NOMO-1 treated with dmso at 0.1 percent for 144 hours (cell line): Measurements from ENCODE around the gene CFAP119.
A peak's percentile ranks its signal among the peaks of the same experiment; 100 is the strongest.

Experiments
- DNase-seq: peaks from one replicate; lab custom pipeline; 2025; ENCODE audit not compliant: unreplicated experiment; lab: John Stamatoyannopoulos, UW

The CFAP119 gene

GRCh38 chr16:30782486-30783279 is 20.8 kb upstream of the CFAP119 start:
- no peak for DNase-seq

DNA sequence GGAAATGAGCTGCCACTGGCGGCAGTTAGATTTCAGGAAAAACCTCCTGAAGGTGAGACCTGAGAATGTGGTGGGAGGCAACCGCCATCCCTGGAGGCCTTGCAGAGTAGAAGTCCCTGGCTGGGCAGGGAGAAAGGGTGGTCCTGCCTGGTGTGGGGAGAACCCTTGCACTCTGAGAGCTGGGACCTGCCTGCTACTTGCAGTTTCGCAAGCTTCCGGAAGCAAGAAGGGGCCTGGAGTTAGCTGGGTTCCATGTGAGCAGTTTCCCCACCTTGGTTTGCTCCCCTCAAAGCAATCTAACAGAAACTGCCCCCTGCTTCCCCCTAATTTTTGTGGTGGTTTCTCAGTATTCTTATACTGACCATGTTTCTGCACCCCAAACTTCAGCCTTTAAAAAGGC is 18.7 kb upstream of the CFAP119 start:
- no peak for DNase-seq

- no peak for DNase-seq
These were observed 18.2 kb upstream of the CFAP119 start for GRCh38 chr16:30780021-30780420.

DNA sequence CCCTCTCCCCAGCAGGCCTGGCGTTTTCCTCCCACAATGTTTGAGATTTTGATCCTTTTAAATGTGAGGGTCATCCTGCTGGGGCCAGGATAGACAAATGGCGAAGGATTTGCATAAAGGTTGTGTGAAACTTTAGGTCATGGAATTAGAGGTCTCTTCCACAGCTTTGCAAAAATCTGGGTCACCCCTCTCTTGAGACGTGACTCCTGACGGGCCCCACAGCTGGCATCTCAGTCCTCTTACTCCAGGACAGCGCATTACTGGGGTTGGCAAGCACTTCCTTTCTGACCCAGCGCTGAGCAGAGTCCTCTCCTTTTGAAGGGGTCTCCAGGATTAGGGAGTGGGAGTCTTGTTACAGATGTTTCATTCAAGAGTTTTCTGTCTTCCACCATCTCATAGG is 17.7 kb upstream of the CFAP119 start:
- no peak for DNase-seq

DNA sequence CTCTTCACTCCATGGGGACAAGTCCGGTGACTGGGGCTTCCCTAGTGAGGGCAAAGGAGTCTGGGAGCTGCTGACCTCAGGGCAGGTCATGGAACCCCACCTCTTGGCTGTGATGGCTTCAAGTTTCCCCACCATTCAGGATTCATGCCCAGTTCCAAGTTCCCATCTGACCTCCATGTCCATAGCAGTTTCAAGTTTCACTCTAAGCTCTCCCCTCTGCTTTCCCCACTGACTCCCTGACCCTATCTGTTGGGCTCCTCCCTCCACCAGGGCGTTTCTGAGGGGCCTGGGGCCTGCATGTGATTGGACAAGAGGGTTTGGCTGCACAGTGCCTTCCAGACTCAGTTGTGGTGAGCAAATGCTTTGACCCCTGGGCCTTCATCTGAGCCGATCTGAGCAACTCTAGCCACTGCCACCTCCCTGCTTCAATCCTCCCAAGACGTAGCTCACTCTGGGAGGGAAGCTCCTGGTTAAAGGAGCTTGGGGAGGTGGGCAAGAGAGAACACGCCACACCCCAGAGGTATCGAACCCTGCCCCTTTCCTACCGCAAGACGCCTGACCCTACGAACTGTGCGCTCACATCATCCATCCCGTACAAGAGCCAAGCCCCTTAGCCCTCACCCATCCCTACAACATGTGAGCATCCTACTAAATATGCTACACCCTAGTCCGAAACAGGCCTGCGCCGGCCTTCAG is 16.8 kb upstream of the CFAP119 start:
- no peak for DNase-seq

DNA sequence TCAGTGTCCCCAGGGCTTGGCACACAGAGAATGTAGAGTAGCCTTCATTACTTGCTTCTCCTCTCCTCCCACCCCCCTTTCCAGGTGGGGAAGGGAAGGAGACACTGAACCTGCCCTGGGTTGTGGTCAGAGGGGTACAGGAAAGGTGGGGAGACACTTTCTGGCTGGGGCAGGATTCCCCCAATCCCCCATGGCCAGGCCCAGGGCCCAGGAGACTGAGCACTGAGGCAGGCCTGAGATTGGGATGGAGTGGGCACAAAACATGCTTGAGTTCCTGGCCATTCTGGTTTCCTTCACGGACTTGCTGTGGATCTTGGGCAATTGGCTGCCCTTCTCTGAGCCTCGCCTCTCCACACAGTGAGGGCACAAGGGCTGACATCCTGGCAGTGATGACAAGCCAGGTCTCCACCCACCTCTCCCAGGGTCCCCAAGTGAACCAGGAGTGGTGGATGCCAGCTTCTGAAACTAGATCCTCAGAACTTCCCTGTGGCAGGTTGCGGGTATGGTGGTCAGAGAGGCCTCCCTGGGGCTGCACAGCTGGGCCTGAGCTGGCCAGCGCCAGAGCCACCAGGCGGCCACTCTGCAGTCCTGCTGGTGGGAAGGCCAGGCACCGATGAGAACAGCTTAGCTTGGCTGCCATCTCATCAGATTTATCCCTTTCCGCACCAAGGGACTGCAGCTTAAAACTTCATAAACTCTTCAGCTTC is 15.9 kb upstream of the CFAP119 start:
- DNase-seq, result no peak

GRCh38 chr16:30775392-30776188 is 13.7 kb upstream of the CFAP119 start:
- peak; percentile 79 for DNase-seq

DNA sequence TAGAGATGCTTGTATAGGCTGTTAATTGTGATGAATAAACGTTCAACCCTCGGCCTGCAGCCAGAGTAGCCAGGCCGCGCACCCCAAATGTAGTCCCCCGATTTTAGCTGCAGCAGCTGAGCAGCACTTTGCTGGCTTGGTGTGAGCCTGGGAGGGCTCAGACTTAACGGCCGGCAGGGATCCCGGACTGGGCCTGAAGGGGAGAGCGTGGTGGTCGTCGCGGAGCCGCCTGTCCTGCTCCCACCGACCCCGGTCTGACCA is 13.2 kb upstream of the CFAP119 start:
- no peak for DNase-seq

- DNase-seq, result no peak
These were observed 12.7 kb upstream of the CFAP119 start for GRCh38 chr16:30774367-30775130.

- no peak for DNase-seq
These were observed 12.0 kb upstream of the CFAP119 start for GRCh38 chr16:30773826-30774225.

DNA sequence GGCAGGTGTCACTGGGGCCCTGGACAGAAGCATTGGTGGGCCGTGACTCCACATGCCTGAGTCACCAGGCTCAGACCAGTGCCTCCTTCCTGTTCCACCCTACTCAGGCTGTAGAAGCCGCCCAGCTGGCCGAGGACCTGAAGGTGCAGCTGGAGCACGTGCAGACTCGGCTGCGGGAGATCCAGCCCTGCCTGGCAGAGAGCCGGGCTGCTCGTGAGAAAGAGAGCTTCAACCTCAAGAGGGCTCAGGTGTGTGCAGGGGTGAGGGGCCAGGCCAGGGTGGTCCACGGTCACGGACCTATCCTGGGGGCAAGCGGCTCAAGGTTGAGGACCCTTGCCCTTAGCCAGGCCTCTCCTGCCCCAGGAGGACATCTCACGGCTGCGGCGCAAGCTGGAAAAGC is 9.9 kb upstream of the CFAP119 start:
- DNase-seq, result no peak

- no peak for DNase-seq
These were observed 7.7 kb upstream of the CFAP119 start for GRCh38 chr16:30769379-30770089.

DNA sequence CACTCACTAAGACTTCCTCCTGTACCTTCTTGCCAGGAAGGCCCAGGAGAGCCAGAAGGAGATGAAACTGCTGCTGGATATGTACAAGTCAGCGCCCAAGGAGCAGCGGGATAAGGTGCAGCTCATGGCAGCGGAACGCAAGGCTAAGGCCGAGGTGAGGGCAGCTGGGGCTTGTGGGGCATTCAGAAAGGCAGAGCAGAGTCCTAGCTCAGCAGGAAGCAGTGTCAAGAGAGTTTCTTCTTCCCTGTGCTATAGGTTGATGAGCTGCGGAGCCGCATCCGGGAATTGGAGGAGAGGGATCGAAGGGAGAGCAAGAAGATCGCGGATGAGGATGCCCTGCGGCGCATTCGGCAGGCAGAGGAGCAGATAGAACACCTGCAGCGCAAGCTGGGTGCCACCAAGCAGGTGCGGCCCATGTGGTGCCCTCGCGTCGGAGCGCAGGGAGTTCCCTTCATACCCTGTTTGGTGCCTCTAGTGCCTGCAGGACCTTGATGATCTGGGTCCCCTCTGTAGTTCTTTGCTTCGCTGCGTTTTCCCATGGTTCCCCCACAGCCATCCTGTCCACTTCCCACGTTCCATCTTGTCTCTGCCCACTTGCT is 6.8 kb upstream of the CFAP119 start:
- DNase-seq, result no peak

- DNase-seq, result no peak
These were observed 6.1 kb upstream of the CFAP119 start for GRCh38 chr16:30767767-30768465.

GRCh38 chr16:30766933-30767284 is 5.0 kb upstream of the CFAP119 start:
- DNase-seq, result no peak

- DNase-seq, result no peak
These were observed 4.5 kb upstream of the CFAP119 start for GRCh38 chr16:30766206-30766932.

- no peak for DNase-seq
These were observed 3.1 kb upstream of the CFAP119 start for GRCh38 chr16:30764816-30765465.

DNA sequence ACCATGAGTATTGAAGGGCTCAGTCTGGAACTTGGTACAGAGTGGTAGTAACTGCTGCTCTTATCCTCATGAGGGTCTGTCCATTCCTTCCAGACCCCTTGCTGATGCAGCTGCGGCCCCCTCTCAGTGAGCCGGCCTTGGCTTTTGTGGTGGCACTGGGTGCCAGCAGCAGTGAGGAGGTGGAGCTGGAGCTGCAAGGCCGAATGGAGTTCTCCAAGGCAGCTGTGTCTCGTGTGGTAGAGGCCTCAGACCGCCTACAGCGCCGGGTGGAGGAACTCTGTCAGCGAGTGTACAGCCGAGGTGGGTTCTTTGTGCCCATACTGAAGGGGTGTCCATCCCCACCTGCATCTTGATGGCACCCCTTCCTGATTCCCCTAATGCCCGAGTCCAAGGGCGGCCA is 2.2 kb upstream of the CFAP119 start:
- no peak for DNase-seq
